NOMO-1 treated with DMSO at 0.1 percent for 48 hours (cell line): ENCODE data around the gene HTR3D.
A peak's percentile ranks its signal among the peaks of the same experiment; 100 is the strongest.
"Not testable (repeated sequence)": the region's sequence is repeated elsewhere in the genome, so short reads cannot be mapped to it uniquely, and the experiment has no call there.

Source experiments
- DNase-seq: peaks from one replicate; lab custom pipeline; 2025; ENCODE audit not compliant: unreplicated experiment; lab: John Stamatoyannopoulos, UW

HTR3D gene

GRCh38 chr3:184067573-184068055 is 36.1 kb downstream of the HTR3D start:
- DNase-seq: no peak

GRCh38 chr3:184068344-184068743 is 36.8 kb downstream of the HTR3D start:
- DNase-seq: no peak

GRCh38 chr3:184071142-184071541 is 39.6 kb downstream of the HTR3D start:
- DNase-seq: not testable (repeated sequence)

GRCh38 chr3:184073621-184074020 is 42.1 kb downstream of the HTR3D start:
- no peak for DNase-seq

GRCh38 chr3:184075901-184076300 is 44.4 kb downstream of the HTR3D start:
- DNase-seq: no peak

GRCh38 chr3:184077881-184078280 is 46.3 kb downstream of the HTR3D start:
- no peak for DNase-seq

GRCh38 chr3:184078851-184079250 is 47.3 kb downstream of the HTR3D start:
- no peak for DNase-seq

GRCh38 chr3:184081116-184081830 is 49.7 kb downstream of the HTR3D start:
- DNase-seq: no peak

GRCh38 chr3:184082034-184082433 is 50.5 kb downstream of the HTR3D start:
- no peak for DNase-seq

GRCh38 chr3:184082465-184082864 is 50.9 kb downstream of the HTR3D start:
- DNase-seq: no peak

GRCh38 chr3:184085389-184085852 is 53.9 kb downstream of the HTR3D start:
- DNase-seq: peak; percentile 96
